ENCODE results near the gene CORO2A.
"Not testable (repeated sequence)": the region's sequence is repeated elsewhere in the genome, so short reads cannot be mapped to it uniquely, and the experiment has no call there.

Gene CORO2A

GRCh38 chr9:98134702-98135557 lies 57.5 kb downstream of the CORO2A start:
- no peak for DNase-seq

- DNase-seq, result no peak
These were observed 59.4 kb downstream of the CORO2A start for GRCh38 chr9:98132806-98133631.

GRCh38 chr9:98132158-98132557 lies 60.3 kb downstream of the CORO2A start:
- DNase-seq, result no peak

- DNase-seq, result no peak
These were observed 61.7 kb downstream of the CORO2A start for GRCh38 chr9:98130576-98131228.

GRCh38 chr9:98130060-98130459 lies 62.4 kb downstream of the CORO2A start:
- DNase-seq, result not testable (repeated sequence)

GRCh38 chr9:98129451-98129881 lies 63.0 kb downstream of the CORO2A start:
- no peak for DNase-seq

- no peak for DNase-seq
These were observed 64.1 kb downstream of the CORO2A start for GRCh38 chr9:98128316-98128715.

- DNase-seq, result no peak
These were observed 65.2 kb downstream of the CORO2A start for GRCh38 chr9:98127226-98127625.

- DNase-seq, result no peak
These were observed 67.6 kb downstream of the CORO2A start for GRCh38 chr9:98124637-98125426.

GRCh38 chr9:98124091-98124490 lies 68.3 kb downstream of the CORO2A start:
- not testable (repeated sequence) for DNase-seq

GRCh38 chr9:98121058-98121457 lies 71.4 kb downstream of the CORO2A start:
- no peak for DNase-seq

GRCh38 chr9:98120476-98120875 lies 72.0 kb downstream of the CORO2A start:
- no peak for DNase-seq

GRCh38 chr9:98118640-98119601 lies 73.5 kb downstream of the CORO2A start, which contains the start of gene TRIM14:
Gene TRIM14, minus strand, starts transcription at chr9:98119222. Its CDS starts 34 bp downstream, at chr9:98119188.
- peak; percentile 61 for DNase-seq

GRCh38 chr9:98117984-98118639 lies 74.3 kb downstream of the CORO2A start:
- DNase-seq, result peak; percentile 70

- not testable (repeated sequence) for DNase-seq
These were observed 75.3 kb downstream of the CORO2A start for GRCh38 chr9:98117097-98117496.

- DNase-seq, result no peak
These were observed 83.4 kb downstream of the CORO2A start for GRCh38 chr9:98109052-98109451.

- DNase-seq, result peak; percentile 67
These were observed 83.9 kb downstream of the CORO2A start for GRCh38 chr9:98108531-98109031.

GRCh38 chr9:98107926-98108325 lies 84.5 kb downstream of the CORO2A start:
- no peak for DNase-seq

GRCh38 chr9:98105006-98105405 lies 87.4 kb downstream of the CORO2A start:
- DNase-seq, result no peak

- DNase-seq, result no peak
These were observed 88.0 kb downstream of the CORO2A start for GRCh38 chr9:98104445-98104881.
